K562 (cell line): ENCODE results near the gene AKR1C3.
"Not testable (repeated sequence)": the region's sequence is repeated elsewhere in the genome, so short reads cannot be mapped to it uniquely, and the experiment has no call there.

Experiments
- CHD4 ChIP-seq: fragments of 200-600 bp; sonication (generic); IDR thresholded peaks from 3 replicates; pipeline ENCODE4 v1.6.1; 2012; ENCODE audit warnings: low read depth, mild to moderate bottlenecking, mixed read lengths, low read length, inconsistent platforms; ENCODE audit not compliant: insufficient read depth, insufficient replicate concordance, poor library complexity, severe bottlenecking
- CTCF ChIP-seq, 3 experiments: IDR thresholded peaks in 2 of 3; conservative IDR thresholded peaks in 1 of 3; 2 replicates each; pipeline ENCODE4 v1.5.1; 2011 to 2012; ENCODE audit warnings: low read length in 3 of 3, mild to moderate bottlenecking in 3 of 3, control low read depth in 2 of 3, improper control_type of control experiment in 1 of 3, inconsistent platforms in 1 of 3, low read depth in 1 of 3, mixed read lengths in 1 of 3, moderate library complexity in 1 of 3; ENCODE audit not compliant: insufficient read depth in 2 of 3
- EGR1 ChIP-seq: fragments of 450-650 bp; conservative IDR thresholded peaks from 2 replicates; pipeline ENCODE4 v1.6.1; 2017; ENCODE audit warnings: mild to moderate bottlenecking
- ERF ChIP-seq: fragments of 450-650 bp; formaldehyde crosslinking; IDR thresholded peaks from 2 replicates; pipeline ENCODE4 v1.4.0; 2020; ENCODE audit warnings: mild to moderate bottlenecking, mixed read lengths
- HNRNPH1 ChIP-seq: fragments of 200-400 bp; formaldehyde crosslinking; optimal IDR thresholded peaks from 2 replicates; pipeline ENCODE3; 2017; ENCODE audit warnings: low read depth, mild to moderate bottlenecking, low read length, moderate library complexity
- IRF2 ChIP-seq: sonication (generic); formaldehyde crosslinking; IDR thresholded peaks from 2 replicates; pipeline ENCODE4 v1.8.1; 2022; ENCODE audit warnings: mild to moderate bottlenecking, missing genetic modification reagents
- PRDM10 ChIP-seq: fragments of 450-650 bp; IDR thresholded peaks from 2 replicates; pipeline ENCODE4 v1.6.1; 2018; ENCODE audit not compliant: partially characterized antibody
- RFX5 ChIP-seq: IDR thresholded peaks from 2 replicates; pipeline ENCODE4 v1.6.1; 2011; ENCODE audit warnings: low read depth, mild to moderate bottlenecking, improper control_type of control experiment, low read length
- SIX5 ChIP-seq, 2 experiments: IDR thresholded peaks; 2 replicates each; pipeline ENCODE4 v1.6.1; 2011; ENCODE audit warnings: low read length in 2 of 2, borderline replicate concordance in 1 of 2, low read depth in 1 of 2, mild to moderate bottlenecking in 1 of 2, moderate library complexity in 1 of 2; ENCODE audit not compliant: insufficient read depth in 1 of 2
- YY1 ChIP-seq, 3 experiments: IDR thresholded peaks; 2 replicates each; pipeline ENCODE4 v1.6.1; 2011; ENCODE audit warnings: low read length in 2 of 3, mild to moderate bottlenecking in 2 of 3, moderate library complexity in 2 of 3, borderline replicate concordance in 1 of 3, control low read depth in 1 of 3, low read depth in 1 of 3; ENCODE audit not compliant: insufficient read depth in 3 of 3, insufficient replicate concordance in 2 of 3, control insufficient read depth in 1 of 3, insufficient read length in 1 of 3; ENCODE audit errors: extremely low read depth in 1 of 3

GRCh38 chr10:5047055-5047454, 47.2 kb upstream of the AKR1C3 start:
- not testable (repeated sequence) for TF ChIP-seq RFX5; ERF (CRISPR knock-in tag); CTCF (IDR thresholded peaks at IDR 0.05 in 2 of 3, conservative IDR thresholded peaks at IDR 0.05 in 1 of 3; ENCODE audit: insufficient read depth in 2 of 3, low read depth in 1 of 3, low read length in 3 of 3); CHD4; HNRNPH1; SIX5 (IDR thresholded peaks at IDR 0.05; ENCODE audit: borderline replicate concordance in 1 of 2, insufficient read depth in 1 of 2, low read depth in 1 of 2, low read length in 2 of 2); EGR1; PRDM10; IRF2 (CRISPR knock-in tag); YY1 (IDR thresholded peaks at IDR 0.05; ENCODE audit: borderline replicate concordance in 1 of 3, control insufficient read depth in 1 of 3, extremely low read depth in 1 of 3, insufficient read depth in 3 of 3, insufficient read length in 1 of 3, insufficient replicate concordance in 2 of 3, low read depth in 1 of 3, low read length in 2 of 3)
